Liver (tissue), 9 donors: Measurements from ENCODE around the gene MEIS2. TPM values are rescaled to one million over a fixed set of nuclear protein-coding genes. Genes with fewer than 3 reads are reported as not detected.

Experiments used
- DNase-seq: peaks from one replicate; pipeline ENCODE4 v3.0.0-alpha.2; 2017; ENCODE audit warnings: low spot score
- H3K27ac ChIP-seq, 2 donors: one replicate each; pipeline ENCODE4 v1.7.0; 2013; ENCODE audit warnings: inconsistent platforms in 2 of 2, low read length in 2 of 2, control low read depth in 1 of 2, low read depth in 1 of 2, mild to moderate bottlenecking in 1 of 2
- H3K27me3 ChIP-seq, 4 donors: one replicate each; pipeline versions ENCODE4 v1.6.1 to v1.7.0; 2013; ENCODE audit warnings: low read length in 3 of 4, inconsistent platforms in 1 of 4, mild to moderate bottlenecking in 1 of 4, moderate library complexity in 1 of 4; ENCODE audit not compliant: control insufficient read depth in 4 of 4, insufficient read depth in 4 of 4
- H3K36me3 ChIP-seq, 4 donors: one replicate each; pipeline versions ENCODE4 v1.6.1 to v1.7.0; 2013; ENCODE audit warnings: low read length in 3 of 4, mild to moderate bottlenecking in 3 of 4, low read depth in 1 of 4, moderate library complexity in 1 of 4; ENCODE audit not compliant: control insufficient read depth in 4 of 4, insufficient read depth in 3 of 4
- H3K4me1 ChIP-seq, 4 donors: one replicate each; pipeline versions ENCODE4 v1.6.1 to v1.7.0; 2013; ENCODE audit warnings: low read length in 3 of 4, mild to moderate bottlenecking in 3 of 4, moderate library complexity in 1 of 4; ENCODE audit not compliant: control insufficient read depth in 4 of 4, insufficient read depth in 4 of 4
- H3K4me3 ChIP-seq, 3 donors: one replicate each; pipeline versions ENCODE4 v1.6.1 to v1.7.0; 2013; ENCODE audit warnings: low read length in 3 of 3, control low read depth in 1 of 3, low read depth in 1 of 3, mild to moderate bottlenecking in 1 of 3
- H3K9ac ChIP-seq, 2 donors: one replicate each; pipeline ENCODE4 v1.7.0; 2013; ENCODE audit warnings: low read length in 2 of 2, mild to moderate bottlenecking in 2 of 2, moderate library complexity in 2 of 2, control low read depth in 1 of 2, low read depth in 1 of 2
- H3K9me3 ChIP-seq, 4 donors: one replicate each; pipeline versions ENCODE4 v1.6.1 to v1.7.0; 2013; ENCODE audit warnings: low read length in 3 of 4; ENCODE audit not compliant: control insufficient read depth in 4 of 4
- EGR1 ChIP-seq, 2 donors: IDR thresholded peaks; 2 replicates each; pipeline ENCODE4 v1.6.1; 2016 to 2018; ENCODE audit warnings: antibody characterized with exemption in 2 of 2, low read depth in 2 of 2
- GABPA ChIP-seq, 2 donors: IDR thresholded peaks in 1 of 2; conservative IDR thresholded peaks in 1 of 2; 2 replicates each; pipeline ENCODE4 v1.6.1; 2016; ENCODE audit warnings: antibody characterized with exemption in 2 of 2, mild to moderate bottlenecking in 1 of 2, moderate library complexity in 1 of 2
- HNF4A ChIP-seq, 2 donors: conservative IDR thresholded peaks; 2 replicates each; pipeline ENCODE4 v1.6.1; 2016; ENCODE audit warnings: antibody characterized with exemption in 2 of 2, mild to moderate bottlenecking in 2 of 2
- JUND ChIP-seq, 2 donors: IDR thresholded peaks; 2 replicates each; pipeline ENCODE4 v1.6.1; 2016; ENCODE audit warnings: antibody characterized with exemption in 2 of 2
- NR2F2 ChIP-seq: IDR thresholded peaks from 2 replicates; pipeline ENCODE4 v1.6.1; 2016; ENCODE audit warnings: antibody characterized with exemption
- RAD21 ChIP-seq, 2 donors: IDR thresholded peaks; 2 replicates each; pipeline ENCODE4 v1.6.1; 2016; ENCODE audit warnings: antibody characterized with exemption in 2 of 2, mild to moderate bottlenecking in 2 of 2
- RXRA ChIP-seq, 2 donors: IDR thresholded peaks; 2 replicates each; pipeline ENCODE4 v1.6.1; 2017 to 2018; ENCODE audit warnings: antibody characterized with exemption in 2 of 2, mild to moderate bottlenecking in 1 of 2
- SP1 ChIP-seq: IDR thresholded peaks from 2 replicates; pipeline ENCODE4 v1.6.1; 2018; ENCODE audit warnings: antibody characterized with exemption, mild to moderate bottlenecking
- TAF1 ChIP-seq: conservative IDR thresholded peaks from 2 replicates; pipeline ENCODE4 v1.6.1; 2016; ENCODE audit warnings: antibody characterized with exemption, mild to moderate bottlenecking
- YY1 ChIP-seq: IDR thresholded peaks from 2 replicates; pipeline ENCODE4 v1.6.1; 2016; ENCODE audit warnings: antibody characterized with exemption, mild to moderate bottlenecking
- WGBS: extraction: QIAGEN DNeasy Blood & Tissue Kit; methylation state at CpG from one replicate; pipeline ENCODE4 v1.1.7; 2013; 5-methylcytosine and 5-hydroxymethylcytosine counted together
- polyA plus RNA-seq, 2 donors: library from polyadenylated mRNA; stranded (reverse) in 1 of 2; unstranded in 1 of 2; fragments of 200-250 nt in 1 of 2; fragments of >200 nt in 1 of 2; fragmentation: Nextera tagmentation in 1 of 2; extraction: Ambion mirVana in 1 of 2; gene quantifications; one replicate each; pipeline versions ENCODE4 v1.2.1 to v1.2.3, GENCODE V29; 2013 to 2015
- total RNA-seq, 2 donors: library from RNA; depleted of rRNA; stranded (reverse); fragments of >200 nt; gene quantifications; one replicate each; pipeline ENCODE4 v1.2.3, GENCODE V29; 2014
- TF ChIP-seq, protein P1 (sequence below): IDR thresholded peaks from 2 replicates; pipeline ENCODE4 v1.6.1; 2016; ENCODE audit warnings: antibody characterized with exemption, mild to moderate bottlenecking
- TF ChIP-seq, protein P2 (sequence below): fragments of 150-350 bp; IDR thresholded peaks from 2 replicates; pipeline ENCODE4 v1.5.1; 2017; ENCODE audit warnings: improper control_type of control experiment, low read depth, low read length; ENCODE audit not compliant: missing input control
- TF ChIP-seq, protein P3 (sequence below): IDR thresholded peaks from 2 replicates; pipeline ENCODE4 v1.6.1; 2016; ENCODE audit warnings: antibody characterized with exemption
- donor health status: healthy.
- donor health status: healthy.
- donor health status: healthy.
- donor health status: healthy.
- donor health status: healthy.

Gene MEIS2
- total and polyA plus RNA-seq, 4 donors = 3.9 to 12.6 (median 7.6) TPM

DNA sequence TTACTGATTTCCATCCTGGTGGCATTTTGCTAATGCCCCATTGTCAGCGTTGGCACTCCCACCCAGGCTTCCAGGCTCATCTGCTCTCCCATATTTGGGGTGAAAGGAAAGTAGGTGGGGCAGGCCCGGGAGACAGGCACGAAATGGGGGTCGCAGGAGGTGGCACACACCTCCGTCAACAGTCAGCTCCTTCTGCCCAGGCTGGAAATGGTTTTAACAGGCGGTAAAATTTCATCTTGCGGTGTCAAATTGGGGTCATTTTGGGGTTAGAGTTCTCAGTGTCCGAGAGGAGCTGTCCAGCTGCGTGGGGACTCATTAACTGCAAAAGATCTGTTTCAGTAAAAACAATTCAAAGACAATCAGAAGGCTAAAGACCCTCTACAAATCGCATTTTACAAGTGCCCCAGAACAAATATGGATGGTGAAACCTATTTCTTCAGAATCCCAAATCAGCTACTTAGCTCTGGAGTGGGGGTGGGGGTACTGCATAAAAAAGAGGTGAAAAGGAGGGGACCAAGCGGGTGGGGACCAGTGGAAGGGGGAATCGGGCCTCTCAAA, 4.2 kb upstream of the MEIS2 start:
- no peak overlapping the region for H3K9ac ChIP-seq
- H3K27ac ChIP-seq = no peak overlapping the region
- TF ChIP-seq, protein P1, sequence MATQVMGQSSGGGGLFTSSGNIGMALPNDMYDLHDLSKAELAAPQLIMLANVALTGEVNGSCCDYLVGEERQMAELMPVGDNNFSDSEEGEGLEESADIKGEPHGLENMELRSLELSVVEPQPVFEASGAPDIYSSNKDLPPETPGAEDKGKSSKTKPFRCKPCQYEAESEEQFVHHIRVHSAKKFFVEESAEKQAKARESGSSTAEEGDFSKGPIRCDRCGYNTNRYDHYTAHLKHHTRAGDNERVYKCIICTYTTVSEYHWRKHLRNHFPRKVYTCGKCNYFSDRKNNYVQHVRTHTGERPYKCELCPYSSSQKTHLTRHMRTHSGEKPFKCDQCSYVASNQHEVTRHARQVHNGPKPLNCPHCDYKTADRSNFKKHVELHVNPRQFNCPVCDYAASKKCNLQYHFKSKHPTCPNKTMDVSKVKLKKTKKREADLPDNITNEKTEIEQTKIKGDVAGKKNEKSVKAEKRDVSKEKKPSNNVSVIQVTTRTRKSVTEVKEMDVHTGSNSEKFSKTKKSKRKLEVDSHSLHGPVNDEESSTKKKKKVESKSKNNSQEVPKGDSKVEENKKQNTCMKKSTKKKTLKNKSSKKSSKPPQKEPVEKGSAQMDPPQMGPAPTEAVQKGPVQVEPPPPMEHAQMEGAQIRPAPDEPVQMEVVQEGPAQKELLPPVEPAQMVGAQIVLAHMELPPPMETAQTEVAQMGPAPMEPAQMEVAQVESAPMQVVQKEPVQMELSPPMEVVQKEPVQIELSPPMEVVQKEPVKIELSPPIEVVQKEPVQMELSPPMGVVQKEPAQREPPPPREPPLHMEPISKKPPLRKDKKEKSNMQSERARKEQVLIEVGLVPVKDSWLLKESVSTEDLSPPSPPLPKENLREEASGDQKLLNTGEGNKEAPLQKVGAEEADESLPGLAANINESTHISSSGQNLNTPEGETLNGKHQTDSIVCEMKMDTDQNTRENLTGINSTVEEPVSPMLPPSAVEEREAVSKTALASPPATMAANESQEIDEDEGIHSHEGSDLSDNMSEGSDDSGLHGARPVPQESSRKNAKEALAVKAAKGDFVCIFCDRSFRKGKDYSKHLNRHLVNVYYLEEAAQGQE = peak; percentile 72
- no peak for TF ChIP-seq EGR1 (IDR thresholded peaks at IDR 0.05; ENCODE audit: low read depth in 2 of 2)
- H3K4me1 ChIP-seq = peaks cover 0 to 9% (median 5%) of the 10 kb centered on the region in 4 donors
- 77% methylated on average over 12 of the region's 12 CpGs for WGBS
- DNase-seq = no peak
- no peak overlapping the region for H3K4me3 ChIP-seq
- H3K9me3 ChIP-seq = no peaks in the 10 kb centered on the region
- H3K36me3 ChIP-seq = no peaks in the 10 kb centered on the region
- peaks cover 0 to 17% (median 5%) of the 10 kb centered on the region in 4 donors for H3K27me3 ChIP-seq

DNA sequence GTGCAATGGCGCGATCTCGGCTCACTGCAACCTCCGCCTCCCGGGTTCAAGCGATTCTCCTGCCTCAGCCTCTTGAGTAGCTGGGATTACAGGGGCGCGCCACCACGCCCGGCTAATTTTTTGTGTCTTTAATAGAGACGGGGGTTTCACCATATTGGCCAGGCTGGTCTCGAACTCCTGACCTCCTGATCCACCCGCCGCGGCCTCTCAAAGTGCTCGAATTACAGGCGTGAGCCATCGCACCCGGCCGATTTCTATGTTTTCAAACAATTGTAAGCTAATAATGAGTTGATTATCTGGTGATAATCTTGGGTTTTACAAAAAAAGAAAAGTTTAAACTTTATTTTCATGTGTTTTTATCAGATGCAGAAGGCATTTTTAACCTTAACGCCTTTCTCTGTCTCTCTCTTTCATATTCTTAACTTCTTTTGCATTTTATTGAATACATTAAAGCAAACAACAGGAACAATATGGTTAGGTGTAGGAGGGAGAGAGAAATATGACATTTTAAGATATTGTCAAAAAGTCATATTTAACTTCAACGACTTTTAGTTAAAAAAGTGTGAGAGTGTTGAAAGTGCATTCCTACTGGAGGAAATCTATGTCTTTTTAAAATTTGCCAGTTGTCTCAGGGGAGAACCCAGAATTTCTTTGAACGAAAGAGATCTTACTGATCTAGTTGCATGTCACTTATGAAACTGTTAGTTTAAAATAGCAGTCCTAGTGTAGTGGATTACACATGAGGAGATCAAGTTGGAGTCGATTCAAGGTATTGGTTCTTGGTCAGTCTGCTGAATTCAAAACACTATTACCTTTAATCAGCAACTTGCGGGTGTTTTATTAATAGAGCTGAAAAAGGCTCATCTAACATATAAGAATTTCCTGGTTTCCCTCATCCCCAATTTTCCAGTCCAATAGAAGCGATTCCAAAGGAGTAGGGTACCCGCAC, 3.4 kb upstream of the MEIS2 start:
- WGBS = 70% methylated on average over 27 of the region's 27 CpGs
- TF ChIP-seq, protein P2, sequence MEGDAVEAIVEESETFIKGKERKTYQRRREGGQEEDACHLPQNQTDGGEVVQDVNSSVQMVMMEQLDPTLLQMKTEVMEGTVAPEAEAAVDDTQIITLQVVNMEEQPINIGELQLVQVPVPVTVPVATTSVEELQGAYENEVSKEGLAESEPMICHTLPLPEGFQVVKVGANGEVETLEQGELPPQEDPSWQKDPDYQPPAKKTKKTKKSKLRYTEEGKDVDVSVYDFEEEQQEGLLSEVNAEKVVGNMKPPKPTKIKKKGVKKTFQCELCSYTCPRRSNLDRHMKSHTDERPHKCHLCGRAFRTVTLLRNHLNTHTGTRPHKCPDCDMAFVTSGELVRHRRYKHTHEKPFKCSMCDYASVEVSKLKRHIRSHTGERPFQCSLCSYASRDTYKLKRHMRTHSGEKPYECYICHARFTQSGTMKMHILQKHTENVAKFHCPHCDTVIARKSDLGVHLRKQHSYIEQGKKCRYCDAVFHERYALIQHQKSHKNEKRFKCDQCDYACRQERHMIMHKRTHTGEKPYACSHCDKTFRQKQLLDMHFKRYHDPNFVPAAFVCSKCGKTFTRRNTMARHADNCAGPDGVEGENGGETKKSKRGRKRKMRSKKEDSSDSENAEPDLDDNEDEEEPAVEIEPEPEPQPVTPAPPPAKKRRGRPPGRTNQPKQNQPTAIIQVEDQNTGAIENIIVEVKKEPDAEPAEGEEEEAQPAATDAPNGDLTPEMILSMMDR = no peak
- TF ChIP-seq YY1 (no peak), TAF1 (no peak), GABPA (IDR thresholded peaks at IDR 0.05 in 1 of 2, conservative IDR thresholded peaks at IDR 0.05 in 1 of 2) (no peak), EGR1 (IDR thresholded peaks at IDR 0.05; ENCODE audit: low read depth in 2 of 2) (no peak), SP1 (no peak), JUND (IDR thresholded peaks at IDR 0.05) (no peak), RXRA (IDR thresholded peaks at IDR 0.05) (no peak), HNF4A (conservative IDR thresholded peaks at IDR 0.05) (no peak), NR2F2 (no peak), RAD21 (IDR thresholded peaks at IDR 0.05) (no peak)
- TF ChIP-seq, protein P1 = no peak
- TF ChIP-seq, protein P3, sequence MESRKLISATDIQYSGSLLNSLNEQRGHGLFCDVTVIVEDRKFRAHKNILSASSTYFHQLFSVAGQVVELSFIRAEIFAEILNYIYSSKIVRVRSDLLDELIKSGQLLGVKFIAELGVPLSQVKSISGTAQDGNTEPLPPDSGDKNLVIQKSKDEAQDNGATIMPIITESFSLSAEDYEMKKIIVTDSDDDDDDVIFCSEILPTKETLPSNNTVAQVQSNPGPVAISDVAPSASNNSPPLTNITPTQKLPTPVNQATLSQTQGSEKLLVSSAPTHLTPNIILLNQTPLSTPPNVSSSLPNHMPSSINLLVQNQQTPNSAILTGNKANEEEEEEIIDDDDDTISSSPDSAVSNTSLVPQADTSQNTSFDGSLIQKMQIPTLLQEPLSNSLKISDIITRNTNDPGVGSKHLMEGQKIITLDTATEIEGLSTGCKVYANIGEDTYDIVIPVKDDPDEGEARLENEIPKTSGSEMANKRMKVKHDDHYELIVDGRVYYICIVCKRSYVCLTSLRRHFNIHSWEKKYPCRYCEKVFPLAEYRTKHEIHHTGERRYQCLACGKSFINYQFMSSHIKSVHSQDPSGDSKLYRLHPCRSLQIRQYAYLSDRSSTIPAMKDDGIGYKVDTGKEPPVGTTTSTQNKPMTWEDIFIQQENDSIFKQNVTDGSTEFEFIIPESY = no peak
- Histone ChIP-seq H3K4me3 (no peak overlapping the region), H3K27me3 (peaks cover 0 to 14% (median 3%) of the 10 kb centered on the region in 4 donors), H3K27ac (no peak overlapping the region), H3K9ac (no peak overlapping the region), H3K9me3 (no peaks in the 10 kb centered on the region), H3K4me1 (peaks cover 0 to 9% (median 5%) of the 10 kb centered on the region in 4 donors), H3K36me3 (no peaks in the 10 kb centered on the region)
- DNase-seq = no peak
